Osteoblast (primary cell): ENCODE data around the gene TLR5. TPM values are rescaled to one million over a fixed set of nuclear protein-coding genes. Genes with fewer than 3 reads are reported as not detected.

ENCODE experiments used
- DNase-seq: peaks from one replicate; pipeline ENCODE4 v3.0.0; 2011; ENCODE audit warnings: low spot score, mixed read lengths; ENCODE audit not compliant: insufficient read length; ENCODE audit errors: missing footprints
- H2AFZ ChIP-seq: 2 replicates; pipeline ENCODE4 v1.6.0; 2011; ENCODE audit warnings: mild to moderate bottlenecking, low read length
- H3K27ac ChIP-seq: 2 replicates; pipeline ENCODE4 v1.5.1; 2011; ENCODE audit warnings: mild to moderate bottlenecking, low read depth, low read length, moderate library complexity
- H3K27me3 ChIP-seq: 2 replicates; pipeline ENCODE4 v1.6.0; 2012; ENCODE audit warnings: mild to moderate bottlenecking, control low read depth, inconsistent platforms, low read length, moderate library complexity; ENCODE audit not compliant: insufficient read depth
- H3K36me3 ChIP-seq: 2 replicates; pipeline ENCODE4 v1.5.1; 2011; ENCODE audit warnings: mild to moderate bottlenecking, low read length, control low read depth, moderate library complexity; ENCODE audit not compliant: insufficient read depth
- H3K4me1 ChIP-seq: 2 replicates; pipeline ENCODE4 v1.5.1; 2011; ENCODE audit warnings: mild to moderate bottlenecking, low read length, control low read depth, moderate library complexity; ENCODE audit not compliant: insufficient read depth
- H3K4me2 ChIP-seq: 2 replicates; pipeline ENCODE4 v1.6.0; 2011; ENCODE audit warnings: mild to moderate bottlenecking, low read length; ENCODE audit not compliant: insufficient read depth
- H3K4me3 ChIP-seq: fragments of 200-600 bp; sonication (generic); 3 replicates; pipeline ENCODE4 v1.5.1; 2012; ENCODE audit warnings: mild to moderate bottlenecking, low read length, inconsistent platforms; ENCODE audit not compliant: insufficient read depth
- H3K79me2 ChIP-seq: 2 replicates; pipeline ENCODE4 v1.6.0; 2012; ENCODE audit warnings: mild to moderate bottlenecking, low read length, control low read depth, inconsistent platforms; ENCODE audit not compliant: insufficient read depth
- H3K9me3 ChIP-seq: 2 replicates; pipeline ENCODE4 v1.5.1; 2011; ENCODE audit warnings: low read depth, low read length, control low read depth
- H4K20me1 ChIP-seq: 2 replicates; pipeline ENCODE4 v1.6.0; 2012; ENCODE audit warnings: mild to moderate bottlenecking, low read length, control low read depth; ENCODE audit not compliant: insufficient read depth
- CTCF ChIP-seq: IDR thresholded peaks from 2 replicates; pipeline ENCODE4 v1.5.1; 2011; ENCODE audit warnings: mild to moderate bottlenecking, low read depth, low read length, moderate library complexity; ENCODE audit errors: extremely low read depth
- total RNA-seq: library from RNA; depleted of rRNA; stranded (reverse); fragments of >200 nt; gene quantifications from 2 replicates; pipeline ENCODE4 v1.2.3, GENCODE V29; 2012

TLR5 gene
- total RNA-seq, 1 donor, result under 0.01 TPM

DNA sequence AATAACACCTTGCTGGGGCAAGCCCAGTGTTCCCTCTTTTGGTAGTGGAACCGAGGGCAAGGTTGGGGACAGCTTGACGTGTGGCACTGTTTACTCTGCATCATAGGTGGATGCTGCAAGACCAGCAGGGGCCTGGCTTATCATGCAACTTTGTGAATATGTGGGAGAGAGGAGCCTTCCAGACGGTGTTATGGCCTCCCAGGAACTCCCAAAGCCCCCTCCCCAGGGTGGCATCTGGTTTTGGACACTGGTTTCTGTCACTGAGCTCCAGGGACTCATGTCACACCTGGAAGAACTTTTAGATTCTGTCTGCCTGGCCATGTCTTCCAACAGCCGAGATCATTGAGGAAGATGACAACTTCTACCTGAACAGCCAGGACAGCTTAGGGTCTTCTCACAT lies 1.4 kb upstream of the TLR5 start:
- TF ChIP-seq CTCF, result no peak
- peaks cover 4% of the 10 kb centered on the region for H3K9me3 ChIP-seq
- H3K27me3 ChIP-seq, result peaks cover 15% of the 10 kb centered on the region
- no peak overlapping the region for H2AFZ ChIP-seq
- H3K27ac ChIP-seq, result no peak overlapping the region
- H3K36me3 ChIP-seq, result no peaks in the 10 kb centered on the region
- no peak for DNase-seq
- no peaks in the 10 kb centered on the region for H3K79me2 ChIP-seq
- no peaks in the 10 kb centered on the region for H4K20me1 ChIP-seq
- peaks cover 3% of the 10 kb centered on the region for H3K4me1 ChIP-seq
- no peak overlapping the region for H3K4me3 ChIP-seq
- H3K4me2 ChIP-seq, result no peak overlapping the region

DNA sequence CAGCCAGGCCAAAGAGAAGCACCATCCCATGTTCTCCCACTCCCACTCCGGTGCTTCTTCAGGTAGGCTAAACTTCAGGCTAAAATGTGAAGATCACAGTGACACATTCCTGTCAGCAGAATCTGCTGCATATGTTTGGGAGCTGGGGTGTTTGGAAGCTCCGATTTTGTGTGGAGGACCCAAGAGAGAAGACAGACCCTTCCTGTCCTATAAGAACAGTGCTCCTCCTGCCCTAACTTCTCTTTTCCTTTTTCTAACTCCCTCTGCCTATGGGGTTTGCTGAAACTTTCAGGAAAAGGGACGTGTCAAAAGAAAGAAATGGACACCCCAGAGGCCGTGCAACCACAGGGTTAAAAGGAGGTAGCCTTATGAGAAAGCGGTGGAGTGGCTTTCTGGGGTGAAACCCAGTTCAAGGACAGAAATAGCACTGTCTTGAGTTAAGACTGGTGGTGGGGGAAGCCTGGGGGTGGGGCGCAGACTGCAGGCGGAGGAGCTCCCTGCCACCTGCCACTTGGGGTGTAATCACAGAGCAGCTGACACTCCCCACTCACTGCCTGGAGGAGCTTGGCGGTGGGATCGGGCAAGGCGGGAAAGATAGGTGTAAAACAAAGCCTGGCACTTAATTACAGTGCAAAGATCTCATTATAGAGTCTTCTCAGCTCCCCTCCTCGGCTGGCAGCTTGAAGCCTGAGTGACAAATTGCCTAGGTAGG lies 645 bp upstream of the TLR5 start:
- no peaks in the 10 kb centered on the region for H3K79me2 ChIP-seq
- peak overlapping the region; percentile 74 for H3K4me3 ChIP-seq
- H3K27ac ChIP-seq, result no peak overlapping the region
- peaks cover 15% of the 10 kb centered on the region for H3K27me3 ChIP-seq
- TF ChIP-seq CTCF, result no peak
- no peak for DNase-seq
- peak overlapping the region; percentile 71 for H3K4me2 ChIP-seq
- peaks cover 4% of the 10 kb centered on the region for H3K9me3 ChIP-seq
- H3K4me1 ChIP-seq, result peaks cover 3% of the 10 kb centered on the region
- no peaks in the 10 kb centered on the region for H4K20me1 ChIP-seq
- H2AFZ ChIP-seq, result peak overlapping the region; percentile 64
- H3K36me3 ChIP-seq, result no peaks in the 10 kb centered on the region

- H3K4me3 ChIP-seq, result no peak overlapping the region
- no peak for TF ChIP-seq CTCF
- no peak for DNase-seq
- peaks cover 4% of the 10 kb centered on the region for H3K4me1 ChIP-seq
- peaks cover 15% of the 10 kb centered on the region for H3K27me3 ChIP-seq
- H4K20me1 ChIP-seq, result no peaks in the 10 kb centered on the region
- no peak overlapping the region for H2AFZ ChIP-seq
- H3K9me3 ChIP-seq, result no peaks in the 10 kb centered on the region
- H3K79me2 ChIP-seq, result no peaks in the 10 kb centered on the region
- H3K27ac ChIP-seq, result no peak overlapping the region
- no peaks in the 10 kb centered on the region for H3K36me3 ChIP-seq
- H3K4me2 ChIP-seq, result peak overlapping the region; percentile 71
Observed at GRCh38 chr1:223142269-223142668, 779 bp downstream of the TLR5 start.

DNA sequence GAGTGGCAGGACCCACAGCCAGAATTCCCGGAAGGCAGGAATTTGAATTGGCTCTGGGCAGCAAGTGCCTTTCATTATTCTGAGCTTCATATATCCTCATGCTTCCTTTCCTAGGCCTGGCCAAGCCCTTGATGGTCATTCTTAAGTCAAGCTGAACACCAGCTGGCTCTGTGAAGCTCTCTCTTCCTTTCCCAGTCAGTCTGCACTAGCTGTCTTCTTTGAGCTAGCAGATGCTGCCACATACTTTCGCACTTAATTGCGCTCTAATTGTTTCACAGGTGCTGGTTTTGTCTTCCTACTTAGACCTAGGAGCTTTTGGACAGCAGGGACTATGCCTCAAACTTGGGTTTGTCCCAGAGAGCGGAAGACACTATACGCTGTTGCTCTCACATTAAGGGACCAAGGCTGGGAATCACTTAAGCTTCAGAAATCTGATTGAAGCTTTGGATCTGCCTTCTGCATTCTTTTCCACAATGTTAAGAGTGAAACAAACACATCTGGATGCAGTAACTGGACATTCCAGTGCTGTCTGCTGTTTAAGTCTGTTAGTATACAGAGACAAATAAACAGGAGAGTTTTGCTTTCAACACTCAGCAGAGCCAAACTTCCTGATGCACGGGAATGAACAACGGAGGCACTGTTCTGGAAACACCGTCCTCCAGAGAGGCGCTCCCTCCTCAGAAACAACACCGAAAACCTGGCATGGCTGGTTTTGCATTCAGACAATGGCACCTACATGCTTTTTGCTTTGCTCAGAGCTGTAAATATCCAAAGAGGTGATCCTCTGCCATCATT lies 2.2 kb downstream of the TLR5 start:
- TF ChIP-seq CTCF, result no peak
- no peaks in the 10 kb centered on the region for H4K20me1 ChIP-seq
- H3K36me3 ChIP-seq, result no peaks in the 10 kb centered on the region
- no peaks in the 10 kb centered on the region for H3K79me2 ChIP-seq
- no peaks in the 10 kb centered on the region for H3K9me3 ChIP-seq
- peaks cover 10% of the 10 kb centered on the region for H3K4me1 ChIP-seq
- no peak overlapping the region for H3K27ac ChIP-seq
- H2AFZ ChIP-seq, result no peak overlapping the region
- no peak overlapping the region for H3K4me3 ChIP-seq
- DNase-seq, result no peak
- H3K27me3 ChIP-seq, result peaks cover 11% of the 10 kb centered on the region
- no peak overlapping the region for H3K4me2 ChIP-seq
